CD4-positive, alpha-beta T cell treated with Interleukin-15 for 4 hours (primary cell): ENCODE results near the gene ANKRD18A.
"Not testable (repeated sequence)": the region's sequence is repeated elsewhere in the genome, so short reads cannot be mapped to it uniquely, and the experiment has no call there.

ENCODE experiments used
- DNase-seq: peaks from one replicate; pipeline ENCODE4 v3.0.0-alpha.2; 2020; ENCODE audit warnings: low spot score

Gene ANKRD18A

DNA sequence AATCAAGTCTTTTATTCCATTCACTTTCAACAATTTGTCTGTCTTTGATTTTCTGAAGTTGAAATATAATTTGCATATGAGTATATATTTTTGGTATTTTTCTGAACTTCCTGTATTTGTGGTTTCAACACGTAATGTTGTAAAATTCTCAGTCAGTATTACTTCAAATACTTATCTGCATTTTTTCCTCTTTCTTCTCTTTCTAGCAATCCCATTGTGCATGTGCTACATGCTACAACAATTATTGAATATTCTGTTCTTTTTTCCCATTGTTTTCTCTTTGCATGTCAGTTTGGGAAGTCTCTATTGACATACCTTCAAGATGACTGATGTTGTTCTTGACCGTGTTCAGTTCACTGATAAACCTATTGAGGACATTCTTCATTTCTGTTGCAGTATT lies 5.6 kb upstream of the ANKRD18A start:
- no peak for DNase-seq

DNA sequence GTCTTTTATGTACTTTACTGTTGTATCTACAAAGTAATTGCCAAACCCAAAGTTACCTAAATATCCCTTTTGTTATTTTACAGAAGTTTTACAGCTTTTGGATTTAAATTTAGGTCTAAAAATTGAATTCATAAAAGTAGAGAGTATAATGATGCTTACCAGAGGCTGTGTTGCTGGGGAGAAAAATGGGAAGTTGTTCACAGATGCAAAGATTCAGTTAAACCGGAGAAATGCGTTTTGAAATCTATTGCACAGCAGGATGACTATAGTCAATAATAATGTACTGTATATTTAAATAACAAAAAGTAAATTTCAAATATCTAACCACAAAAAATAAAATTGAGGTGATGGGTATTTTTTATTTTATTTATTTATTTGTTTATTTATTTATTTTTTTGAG lies 2.6 kb upstream of the ANKRD18A start:
- DNase-seq = no peak

- DNase-seq = no peak
These were observed 1.9 kb upstream of the ANKRD18A start for GRCh38 chr9:38622288-38622674.

- DNase-seq = peak; percentile 34
These were observed 1.3 kb upstream of the ANKRD18A start for GRCh38 chr9:38621434-38622287.

GRCh38 chr9:38619556-38620447 lies 594 bp downstream of the ANKRD18A start:
- DNase-seq = peak; percentile 5

DNA sequence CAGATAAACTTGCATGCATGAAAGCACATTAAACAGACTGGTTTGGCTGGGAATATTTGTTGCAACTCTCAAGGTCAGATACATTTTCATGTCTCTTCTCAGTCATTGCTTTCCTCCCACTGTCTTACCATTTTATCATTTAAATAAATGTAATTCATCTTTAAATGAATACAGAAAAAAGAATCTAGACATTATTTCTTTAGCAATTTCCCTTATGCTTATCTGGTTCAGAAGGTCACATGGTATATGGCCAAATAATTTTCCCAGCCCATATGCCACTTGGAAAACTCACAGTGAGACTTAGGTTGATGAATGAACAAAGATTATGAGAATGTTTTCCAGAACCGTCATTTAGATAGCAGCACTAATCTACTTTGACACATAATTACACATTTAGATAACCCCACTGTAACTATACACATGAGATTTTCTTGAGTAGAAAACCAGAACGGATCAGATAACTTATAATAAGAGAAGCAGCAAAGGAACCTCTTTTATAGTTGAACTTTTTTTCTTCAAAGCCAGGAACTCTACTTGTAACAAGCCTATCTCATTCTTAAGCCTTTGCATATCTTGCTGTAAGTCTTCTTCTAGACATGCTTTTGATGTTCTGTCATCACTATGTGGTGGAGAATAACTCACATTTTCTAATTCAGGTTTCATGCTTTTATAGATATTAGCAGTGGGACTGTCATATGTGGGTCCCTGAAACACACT lies 22.2 kb downstream of the ANKRD18A start:
- not testable (repeated sequence) for DNase-seq

DNA sequence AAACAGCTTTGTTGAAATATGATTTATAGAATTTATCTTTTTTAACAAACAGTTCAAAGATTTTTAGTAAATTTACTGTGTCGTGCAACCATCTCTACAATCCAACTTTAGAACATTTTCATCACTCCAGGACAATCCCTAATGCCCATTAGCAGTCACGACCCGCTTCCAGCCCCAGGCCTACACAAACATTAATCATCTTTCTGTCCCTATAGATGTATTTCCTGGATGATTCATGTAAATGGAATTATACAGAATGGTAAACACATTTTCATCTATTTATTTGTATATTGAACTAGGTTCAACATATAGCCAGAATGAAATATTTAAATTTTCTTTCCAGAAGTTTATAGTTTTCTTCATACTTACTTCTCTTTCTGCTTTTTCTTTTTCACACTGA lies 25.3 kb downstream of the ANKRD18A start:
- DNase-seq = not testable (repeated sequence)

DNA sequence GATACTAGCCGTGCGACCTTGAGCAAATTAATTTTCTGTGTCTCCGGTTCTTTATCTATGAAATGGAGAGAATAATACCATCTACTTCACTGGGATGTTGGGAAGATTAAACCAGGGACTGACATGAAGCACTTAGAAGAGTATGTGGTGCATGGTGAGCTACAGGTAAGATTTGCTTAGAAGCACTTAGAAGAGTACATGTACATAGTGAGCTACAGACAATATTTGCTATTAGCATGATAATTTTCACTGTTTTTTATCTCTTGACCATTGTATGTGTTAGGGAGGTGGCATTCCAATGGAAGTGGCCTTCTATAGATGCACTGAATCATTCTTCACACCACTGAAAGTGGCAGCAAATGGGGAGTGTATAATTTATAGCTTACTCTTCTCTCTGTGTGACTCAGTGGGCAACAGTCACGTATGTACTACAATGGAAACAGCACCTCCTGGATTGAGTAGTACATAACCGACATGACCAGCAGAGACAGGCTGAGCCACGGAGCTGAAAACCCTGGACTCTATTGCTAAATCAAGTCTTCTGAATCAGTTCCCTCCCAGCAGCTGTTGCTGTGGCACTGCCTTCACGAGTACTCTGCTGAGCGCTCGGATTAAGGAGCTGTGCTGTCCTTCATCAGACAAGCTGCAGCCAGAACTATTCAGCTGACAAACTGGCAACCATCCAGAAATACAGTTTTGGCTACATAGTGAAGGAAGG lies 28.9 kb downstream of the ANKRD18A start:
- not testable (repeated sequence) for DNase-seq

DNA sequence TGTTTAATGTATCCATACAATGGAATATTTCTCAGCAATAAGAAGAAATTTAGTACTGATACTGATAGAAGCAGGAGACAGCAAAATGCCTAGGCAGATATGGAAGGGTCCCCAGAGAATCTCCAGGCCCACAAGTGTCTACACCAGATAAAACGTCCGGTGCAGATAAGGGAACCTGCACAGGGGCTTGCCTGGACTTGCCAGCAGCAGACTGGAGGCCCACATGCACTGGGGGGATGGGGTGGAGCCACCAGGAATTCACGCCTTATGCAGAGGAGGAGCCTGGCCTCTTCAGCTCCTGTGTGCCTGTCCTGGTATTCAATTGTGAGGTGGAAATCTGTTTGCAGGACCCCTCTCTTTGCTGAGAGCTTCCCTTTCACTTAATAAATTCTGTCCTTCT lies 36.6 kb downstream of the ANKRD18A start:
- not testable (repeated sequence) for DNase-seq

GRCh38 chr9:38580112-38580511 lies 40.3 kb downstream of the ANKRD18A start:
- DNase-seq = not testable (repeated sequence)

GRCh38 chr9:38576181-38576580 lies 44.2 kb downstream of the ANKRD18A start:
- DNase-seq = not testable (repeated sequence)

DNA sequence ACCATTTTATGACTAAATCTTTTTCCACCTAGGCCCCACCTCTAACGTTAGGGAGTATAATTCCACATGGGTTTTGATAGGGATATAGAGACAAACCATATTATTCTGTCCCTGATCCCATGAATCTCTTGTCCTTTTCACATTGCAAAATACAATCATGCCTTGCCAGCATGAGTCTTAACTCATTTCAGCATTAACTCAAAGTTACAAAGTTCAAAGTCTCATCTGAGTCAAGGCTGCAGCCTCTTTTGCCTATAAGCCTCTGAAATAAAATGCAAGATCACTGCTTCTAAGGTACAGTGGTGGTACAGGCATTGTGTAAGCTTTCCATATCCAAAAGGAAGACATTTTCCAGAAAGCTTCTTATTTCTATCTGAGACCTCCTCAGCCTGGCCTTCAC lies 54.3 kb downstream of the ANKRD18A start:
- DNase-seq = not testable (repeated sequence)

DNA sequence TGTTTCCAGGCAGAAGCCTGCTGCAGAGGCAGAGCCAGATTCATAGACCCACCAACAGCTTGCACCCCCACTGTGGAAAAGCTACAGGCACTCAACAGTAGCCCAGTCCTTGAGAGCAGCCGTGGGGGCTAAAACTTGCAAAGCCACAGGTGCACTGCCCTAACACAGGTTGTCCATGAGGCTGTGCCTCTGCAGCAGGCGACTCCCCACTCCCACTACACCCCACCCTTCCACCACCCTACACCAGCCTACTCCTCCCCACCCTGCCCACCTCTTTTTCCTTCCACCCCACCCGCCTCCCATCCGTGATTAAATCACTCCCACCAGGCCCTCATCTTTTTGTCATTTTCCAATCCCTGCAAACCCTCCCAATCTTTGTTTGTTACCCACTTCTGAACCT lies 55.2 kb downstream of the ANKRD18A start:
- DNase-seq = not testable (repeated sequence)

GRCh38 chr9:38563911-38564310 lies 56.5 kb downstream of the ANKRD18A start:
- not testable (repeated sequence) for DNase-seq

DNA sequence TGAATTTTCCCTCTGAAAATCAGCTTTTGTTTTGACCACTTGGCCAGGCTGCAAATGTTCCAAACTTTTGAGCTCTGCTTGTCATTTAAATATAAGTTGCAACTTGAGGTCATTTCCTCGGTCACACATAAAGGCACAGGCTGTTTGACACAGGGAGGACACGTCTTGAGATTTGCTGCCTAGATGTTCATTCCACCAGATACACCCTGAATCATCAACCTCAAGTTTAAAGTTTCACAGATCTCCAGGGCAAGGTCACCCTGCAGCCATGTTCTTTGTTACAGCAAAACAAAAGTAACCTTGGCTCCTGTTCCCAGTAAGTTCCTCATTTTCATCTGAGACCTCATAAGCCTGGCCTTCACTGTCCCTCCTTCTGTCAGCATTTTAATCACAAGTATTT lies 59.3 kb downstream of the ANKRD18A start:
- DNase-seq = not testable (repeated sequence)

DNA sequence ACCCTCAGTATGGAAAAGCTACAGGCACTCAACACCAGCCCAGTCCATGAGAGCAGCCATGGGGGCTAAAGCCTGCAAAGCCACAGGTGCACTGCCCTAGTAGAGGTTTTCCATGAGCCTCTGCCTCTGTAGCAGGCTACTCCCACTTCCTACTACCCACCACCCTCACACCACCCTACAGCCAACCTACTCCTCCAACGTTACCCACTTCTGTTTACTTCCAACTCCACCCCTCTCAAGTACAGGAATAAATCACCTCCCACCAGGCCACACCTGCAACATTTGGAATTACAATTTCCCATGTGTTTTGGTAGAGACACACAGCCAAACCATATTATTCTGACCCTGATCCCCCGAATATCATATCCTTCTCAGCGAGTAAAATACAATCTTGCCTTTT lies 61.2 kb downstream of the ANKRD18A start:
- DNase-seq = not testable (repeated sequence)

DNA sequence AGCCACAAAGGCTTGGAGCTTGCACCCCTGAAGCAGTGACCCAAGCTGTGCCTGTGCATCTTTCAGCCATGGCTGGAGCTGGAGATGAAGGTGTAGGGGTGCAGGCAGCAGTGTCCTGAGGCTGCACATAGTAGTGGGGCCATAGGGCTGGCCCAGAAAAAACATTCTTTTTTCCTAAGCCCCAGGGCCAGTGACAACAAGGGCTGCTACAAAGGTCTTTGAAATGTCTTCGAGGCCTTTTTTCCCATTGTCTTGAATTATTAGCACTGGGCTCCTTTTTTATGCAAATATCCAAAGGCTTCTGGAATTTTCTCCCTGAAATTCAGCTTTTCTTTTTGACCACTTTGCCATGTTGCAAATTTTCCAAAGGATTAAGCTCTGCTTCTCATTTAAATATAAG lies 62.6 kb downstream of the ANKRD18A start:
- not testable (repeated sequence) for DNase-seq

GRCh38 chr9:38554966-38555365 lies 65.4 kb downstream of the ANKRD18A start:
- not testable (repeated sequence) for DNase-seq

DNA sequence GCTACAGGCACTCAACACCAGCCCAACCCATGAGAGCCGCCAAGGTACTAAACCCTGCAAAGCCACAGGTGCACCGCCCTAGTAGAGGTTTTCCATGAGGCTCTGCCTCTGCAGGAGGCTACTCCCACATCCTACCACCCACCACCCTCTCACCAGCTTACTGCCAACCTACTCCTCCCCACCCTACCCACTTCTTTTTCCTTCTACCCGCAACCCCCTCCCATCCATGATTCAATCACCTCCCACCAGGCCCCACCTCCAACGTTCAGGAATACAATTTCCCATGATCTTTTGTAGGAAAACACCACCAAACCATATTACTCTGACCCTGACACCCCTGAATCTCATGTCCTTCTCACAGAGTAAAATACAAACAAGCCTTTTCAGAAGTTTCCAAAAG lies 67.4 kb downstream of the ANKRD18A start:
- DNase-seq = not testable (repeated sequence)

DNA sequence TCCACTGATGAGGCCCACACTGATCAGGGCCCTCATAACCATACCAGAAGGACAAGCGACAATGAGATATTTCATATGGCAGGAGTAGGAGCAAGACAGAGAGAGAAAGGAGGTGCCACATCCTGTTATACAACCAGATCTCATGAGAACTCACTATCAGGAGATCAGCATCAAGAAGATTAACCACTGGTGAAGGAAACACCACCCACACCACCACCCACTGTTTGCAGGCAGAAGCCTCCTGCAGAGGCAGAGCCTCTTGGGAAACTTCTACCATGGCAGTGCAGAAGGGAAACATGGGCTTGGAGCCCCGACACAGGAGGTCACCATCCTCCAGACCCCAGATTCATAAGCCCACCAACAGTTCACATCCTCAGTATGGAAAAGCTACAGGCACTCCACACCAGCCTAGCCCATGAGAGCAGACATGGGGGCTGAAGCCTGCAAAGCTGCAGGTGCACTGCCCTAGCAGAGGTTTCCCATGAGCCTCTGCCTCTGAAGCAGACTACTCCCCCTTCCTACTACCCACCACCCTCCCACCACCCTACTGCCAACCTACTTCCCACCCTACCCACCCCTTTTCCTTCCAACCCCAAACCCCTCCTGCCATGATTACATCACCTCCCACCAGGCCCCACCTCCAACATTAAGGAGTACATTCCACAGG lies 73.8 kb downstream of the ANKRD18A start:
- DNase-seq = peak; percentile 15

DNA sequence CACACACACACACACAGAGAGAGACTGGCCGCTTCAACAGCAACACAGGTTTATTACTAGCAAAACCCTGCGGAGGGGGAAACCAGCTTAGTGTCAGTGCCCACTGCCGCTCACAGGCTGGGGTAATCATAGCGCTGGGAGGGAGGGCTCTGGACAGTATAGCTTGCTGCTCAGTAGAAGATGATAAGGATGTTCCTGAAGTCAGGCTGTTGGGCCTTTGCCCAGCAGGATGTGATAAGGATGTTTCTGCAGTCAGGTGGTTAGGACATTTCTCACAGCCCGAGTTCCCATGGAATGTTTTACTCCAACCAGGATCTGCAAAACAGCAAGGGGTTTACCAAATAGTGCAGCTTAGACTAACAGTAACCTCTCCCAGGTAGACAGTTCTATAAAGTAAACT lies 79.9 kb downstream of the ANKRD18A start:
- DNase-seq = not testable (repeated sequence)
